GM18498 (cell line): ENCODE measurements around the gene DNAH7.

Experiments
- ATAC-seq: cut with Tn5 transposase; IDR thresholded peaks from one replicate; pipeline ENCODE4 v1.9.1; 2021; ENCODE audit warnings: mild to moderate bottlenecking, moderate library complexity; ENCODE audit not compliant: unreplicated experiment

Gene DNAH7

GRCh38 chr2:195818526-195818925, 250.1 kb downstream of the DNAH7 start:
- no peak for ATAC-seq

GRCh38 chr2:195818106-195818505, 250.5 kb downstream of the DNAH7 start:
- no peak for ATAC-seq

GRCh38 chr2:195815083-195815482, 253.6 kb downstream of the DNAH7 start:
- ATAC-seq: no peak

GRCh38 chr2:195813421-195813820, 255.2 kb downstream of the DNAH7 start:
- no peak for ATAC-seq

GRCh38 chr2:195810340-195811098, 258.1 kb downstream of the DNAH7 start:
- ATAC-seq: no peak

- ATAC-seq: no peak
These were observed 260.4 kb downstream of the DNAH7 start for GRCh38 chr2:195808189-195808588.

GRCh38 chr2:195805283-195805976, 263.2 kb downstream of the DNAH7 start:
- ATAC-seq: no peak

- ATAC-seq: no peak
These were observed 272.8 kb downstream of the DNAH7 start for GRCh38 chr2:195795879-195796278.

GRCh38 chr2:195793881-195794280, 274.8 kb downstream of the DNAH7 start:
- ATAC-seq: no peak

- no peak for ATAC-seq
These were observed 286.5 kb downstream of the DNAH7 start for GRCh38 chr2:195782156-195782555.

- ATAC-seq: no peak
These were observed 289.1 kb downstream of the DNAH7 start for GRCh38 chr2:195779491-195779890.

GRCh38 chr2:195769975-195770374, 298.7 kb downstream of the DNAH7 start:
- ATAC-seq: no peak

GRCh38 chr2:195768431-195768830, 300.2 kb downstream of the DNAH7 start:
- ATAC-seq: no peak

GRCh38 chr2:195766691-195767090, 301.9 kb downstream of the DNAH7 start:
- ATAC-seq: no peak

GRCh38 chr2:195763866-195764265, 304.8 kb downstream of the DNAH7 start:
- no peak for ATAC-seq

GRCh38 chr2:195759877-195760276, 308.8 kb downstream of the DNAH7 start:
- ATAC-seq: no peak

GRCh38 chr2:195758846-195759245, 309.8 kb downstream of the DNAH7 start:
- no peak for ATAC-seq

- ATAC-seq: no peak
These were observed 312.3 kb downstream of the DNAH7 start for GRCh38 chr2:195756218-195756942.

- ATAC-seq: no peak
These were observed 327.4 kb downstream of the DNAH7 start for GRCh38 chr2:195741191-195741590.

GRCh38 chr2:195737511-195738325, 330.9 kb downstream of the DNAH7 start:
- ATAC-seq: no peak

- ATAC-seq: no peak
These were observed 333.3 kb downstream of the DNAH7 start for GRCh38 chr2:195735347-195735746.
